GM12892 (cell line): ENCODE data around the gene IFRD2.
A peak's percentile ranks its signal among the peaks of the same experiment; 100 is the strongest.

Experiments used
- DNase-seq: peaks from one replicate; pipeline ENCODE4 v3.0.0; 2011; ENCODE audit not compliant: insufficient read length
- FAIRE-seq: peaks from 2 replicates; lab custom pipeline; 2011; peaks lifted over from hg19 to GRCh38; lab: Jason Lieb, UNC
- POLR2A ChIP-seq: IDR thresholded peaks from 2 replicates; pipeline ENCODE4 v1.6.1; 2011; ENCODE audit warnings: low read depth, low read length, control low read depth
- POLR2AphosphoS5 ChIP-seq: IDR thresholded peaks from 2 replicates; pipeline ENCODE4 v1.6.1; 2011; ENCODE audit warnings: low read depth, low read length, control low read depth
- TAF1 ChIP-seq: IDR thresholded peaks from 2 replicates; pipeline ENCODE4 v1.6.1; 2011; ENCODE audit warnings: low read depth, mild to moderate bottlenecking, control low read depth, low read length, borderline replicate concordance

IFRD2 gene

DNA sequence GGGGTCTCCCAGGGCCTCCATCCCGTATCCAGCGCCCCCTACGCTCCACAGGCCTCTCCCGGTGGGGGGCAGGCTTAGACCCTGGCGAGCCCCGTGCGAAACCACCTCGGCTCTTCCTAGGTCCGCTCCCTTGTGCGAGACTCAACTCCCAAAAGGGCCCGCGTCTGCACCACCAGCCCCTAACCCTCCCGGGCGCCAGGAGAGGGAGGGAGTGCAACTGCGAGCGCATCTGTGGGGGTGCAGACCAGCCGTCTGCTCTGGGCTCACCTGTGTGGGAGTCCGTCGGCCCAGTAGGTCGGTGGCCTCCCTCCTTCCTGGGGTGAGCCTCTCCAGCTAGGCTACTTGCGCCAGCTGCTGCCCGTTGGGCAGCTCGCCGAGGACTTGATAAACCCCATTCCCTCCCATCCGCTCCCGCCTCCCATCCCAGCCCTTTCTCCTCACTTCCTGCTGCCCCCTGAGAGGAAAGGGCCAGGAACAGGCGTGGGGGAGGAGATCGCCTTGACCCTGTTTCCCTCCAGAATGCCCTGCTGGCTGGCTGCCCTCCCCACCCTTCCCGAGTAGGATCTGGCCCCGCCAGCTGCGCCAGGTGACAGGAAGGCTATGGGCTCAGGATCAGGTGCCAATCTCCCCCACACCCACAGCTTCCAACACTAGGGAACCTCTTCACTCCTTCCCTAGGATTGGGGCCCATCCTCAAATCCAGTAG is 30.3 kb upstream of the IFRD2 start, which contains the start of gene HYAL2:
TSS of gene HYAL2 (minus strand) at position 360 of the 706 bp plus-strand sequence. CDS start 2,256 bp downstream, outside the sequence.
- FAIRE-seq (no peak), DNase-seq (no peak)
- TF ChIP-seq TAF1 (no peak), POLR2AphosphoS5 (no peak), POLR2A (no peak)

- no peak for FAIRE-seq
- TF ChIP-seq TAF1, result no peak
- no peak for TF ChIP-seq POLR2AphosphoS5
- no peak for TF ChIP-seq POLR2A
- DNase-seq, result no peak
Measured at GRCh38 chr3:50322115-50322385, 29.8 kb upstream of the IFRD2 start.

DNA sequence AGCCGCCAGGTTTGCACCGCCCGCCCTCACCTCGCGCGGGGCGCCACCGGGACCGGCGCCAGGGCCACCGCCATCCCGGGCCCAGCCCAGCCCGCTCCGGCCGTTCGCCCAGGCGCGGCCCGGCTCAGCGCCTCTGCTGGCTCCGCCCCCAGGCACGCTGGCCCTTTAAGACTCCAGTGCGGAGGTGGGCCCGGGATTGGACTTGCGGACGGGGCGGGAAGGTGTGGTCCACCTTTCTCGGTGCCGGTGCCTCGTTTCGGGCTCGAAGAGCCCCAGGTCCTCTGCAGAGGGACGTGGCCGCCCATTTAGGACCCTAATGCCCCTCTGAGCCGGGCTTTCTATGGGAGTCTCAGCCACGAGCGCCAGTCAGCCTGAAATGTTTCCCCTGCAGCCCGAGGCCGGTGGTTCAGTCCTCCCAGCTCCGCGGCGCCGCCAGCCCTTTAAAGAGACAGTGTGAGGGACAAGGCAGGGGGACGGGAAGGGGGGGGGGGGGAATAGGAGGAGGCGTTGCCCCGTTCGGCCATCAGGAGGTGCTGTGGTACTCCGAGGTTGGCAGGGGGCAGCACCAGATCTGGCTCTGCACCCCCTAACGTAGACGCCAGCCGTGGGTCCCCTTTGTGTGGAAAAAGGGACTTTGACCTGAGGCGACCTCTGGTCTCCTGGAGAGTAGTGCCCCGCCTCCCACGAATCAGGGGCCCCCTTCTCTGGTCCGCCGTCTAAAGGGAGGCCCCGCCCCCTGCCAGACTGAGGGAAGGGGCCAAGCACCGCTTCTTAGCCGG is 29.3 kb upstream of the IFRD2 start:
- FAIRE-seq, result peak; percentile 97
- peak; percentile 94 for DNase-seq
- TF ChIP-seq TAF1 (0 out of 2 replicates have a peak, but pooled peaks have one; percentile 6), POLR2AphosphoS5 (no peak), POLR2A (peak; percentile 83; the same call in 1 of the 2 replicates)

GRCh38 chr3:50320853-50321335 is 28.7 kb upstream of the IFRD2 start:
- no peak for TF ChIP-seq POLR2AphosphoS5
- TF ChIP-seq POLR2A, result no peak
- DNase-seq, result peak; percentile 80
- no peak for FAIRE-seq

- FAIRE-seq (no peak), DNase-seq (no peak)
- no peak for TF ChIP-seq POLR2A
- no peak for TF ChIP-seq POLR2AphosphoS5
Measured at GRCh38 chr3:50319894-50320625, 27.8 kb upstream of the IFRD2 start.

DNA sequence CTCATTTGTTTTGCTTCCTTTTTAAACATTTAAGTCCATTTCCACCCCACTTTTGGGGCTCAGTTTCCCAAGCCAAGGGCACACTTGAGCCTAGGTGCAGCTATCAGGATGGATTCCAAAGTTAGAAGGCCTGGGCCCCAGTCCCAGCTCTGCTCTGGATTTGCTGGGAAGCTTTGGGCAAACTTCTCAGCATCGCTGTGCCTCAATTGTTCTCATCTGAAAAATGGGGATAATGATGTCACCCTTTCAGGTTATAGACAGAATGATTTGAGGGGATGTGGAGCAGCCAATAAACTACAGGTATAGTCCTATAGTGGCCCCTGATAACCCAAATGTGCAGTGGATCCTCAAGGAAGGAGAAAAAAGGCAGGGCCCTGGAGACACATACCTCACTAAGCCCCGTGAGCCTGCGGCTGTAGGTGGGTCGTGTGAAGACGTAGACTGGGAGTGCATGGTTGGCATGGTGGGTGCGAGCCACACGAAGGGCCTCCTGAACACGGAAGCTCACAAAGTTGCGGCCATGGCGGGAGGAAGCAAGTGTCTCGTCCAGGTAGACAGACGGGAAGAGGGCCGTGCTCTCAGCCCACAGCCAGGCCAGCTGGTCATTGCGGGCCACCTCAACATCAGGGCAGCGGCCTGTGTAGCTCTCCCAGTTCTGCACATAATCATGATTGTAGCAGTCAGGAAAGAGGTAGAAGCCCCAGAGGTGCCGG is 27.1 kb upstream of the IFRD2 start:
- no peak for TF ChIP-seq POLR2AphosphoS5
- TF ChIP-seq POLR2A, result no peak
- no peak for TF ChIP-seq TAF1
- DNase-seq (no peak), FAIRE-seq (no peak)

- FAIRE-seq (no peak), DNase-seq (no peak)
- no peak for TF ChIP-seq TAF1
- TF ChIP-seq POLR2A, result no peak
- TF ChIP-seq POLR2AphosphoS5, result no peak
Measured at GRCh38 chr3:50318615-50319014, 26.4 kb upstream of the IFRD2 start.

GRCh38 chr3:50318163-50318562 is 25.9 kb upstream of the IFRD2 start:
- FAIRE-seq (no peak), DNase-seq (no peak)
- TF ChIP-seq TAF1, result no peak
- no peak for TF ChIP-seq POLR2AphosphoS5
- no peak for TF ChIP-seq POLR2A

DNA sequence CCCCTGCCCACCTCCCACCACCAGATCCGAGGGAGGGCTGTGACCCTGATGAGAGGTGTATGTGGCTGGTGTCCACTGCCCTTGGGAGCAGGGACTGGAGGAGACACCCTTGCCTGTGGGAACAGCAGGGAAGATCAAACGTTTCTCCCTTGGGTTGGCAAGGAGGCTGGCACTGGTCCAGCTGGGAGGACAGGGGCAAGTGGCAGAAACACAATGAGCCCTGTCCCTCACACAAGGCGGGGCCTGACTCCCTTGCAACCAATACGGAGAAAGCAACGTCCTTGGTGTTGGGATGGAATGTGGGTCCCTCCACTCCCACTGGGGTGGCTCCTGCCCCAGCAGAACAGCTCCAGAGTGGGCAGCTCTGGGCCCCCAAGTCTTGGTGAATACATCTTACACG is 25.1 kb upstream of the IFRD2 start:
- TF ChIP-seq POLR2AphosphoS5 (no peak), TAF1 (no peak), POLR2A (no peak)
- FAIRE-seq (no peak), DNase-seq (no peak)

DNA sequence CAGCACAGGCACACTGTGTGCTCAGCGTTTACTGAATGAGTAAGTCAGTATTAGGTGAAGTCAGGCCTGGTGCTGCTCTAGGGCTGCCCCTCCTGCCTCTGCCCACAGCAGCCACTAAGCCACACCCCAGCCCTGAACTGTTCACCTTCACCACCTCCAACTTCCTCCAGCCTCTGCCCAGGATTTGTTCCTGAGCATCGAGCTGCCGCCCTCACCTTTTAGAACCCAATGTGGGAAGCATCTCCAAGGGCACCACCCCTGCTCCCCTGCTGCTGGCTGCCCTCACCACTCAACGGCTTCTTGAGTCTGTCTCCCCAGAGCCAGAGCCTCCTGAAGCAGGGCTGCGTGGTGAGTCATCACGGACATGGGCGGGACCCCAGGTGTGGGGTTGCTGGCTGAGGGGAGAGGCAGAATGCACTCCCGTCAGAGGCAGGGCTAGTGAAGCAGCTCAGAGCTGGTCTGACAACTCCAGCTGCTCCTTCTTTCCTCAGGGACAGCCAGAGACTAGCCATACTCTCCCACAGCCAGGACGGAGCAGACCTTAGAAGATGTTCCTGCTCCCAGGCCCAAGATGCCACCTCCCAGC is 24.5 kb upstream of the IFRD2 start:
- no peak for TF ChIP-seq POLR2AphosphoS5
- TF ChIP-seq TAF1, result no peak
- no peak for TF ChIP-seq POLR2A
- no peak for FAIRE-seq
- DNase-seq, result no peak

GRCh38 chr3:50314816-50315215 is 22.6 kb upstream of the IFRD2 start:
- no peak for TF ChIP-seq POLR2A
- TF ChIP-seq POLR2AphosphoS5, result no peak
- no peak for TF ChIP-seq TAF1
- no peak for FAIRE-seq
- DNase-seq, result no peak
